Esophagus squamous epithelium (tissue), 4 donors: Measurements from ENCODE around the gene PTAFR.

Source experiments
- POLR2A ChIP-seq, 4 donors: fragments of 450-650 bp; IDR thresholded peaks; one replicate each; pipeline ENCODE4 v1.6.1; 2017; ENCODE audit warnings: antibody characterized with exemption in 4 of 4, mild to moderate bottlenecking in 4 of 4, moderate library complexity in 3 of 4
- TF ChIP-seq, protein P1 (sequence below), 6 experiments: fragments of 450-650 bp in 4 of 6; fragments of 200-600 bp in 2 of 6; sonication (generic) in 2 of 6; IDR thresholded peaks; one replicate each; pipeline ENCODE4 v1.5.1; 2016 to 2019; ENCODE audit warnings: antibody characterized with exemption in 6 of 6, mild to moderate bottlenecking in 4 of 6, moderate library complexity in 4 of 6

GRCh38 chr1:28136169-28136921 is 40.1 kb downstream of the PTAFR start:
- TF ChIP-seq, protein P1, sequence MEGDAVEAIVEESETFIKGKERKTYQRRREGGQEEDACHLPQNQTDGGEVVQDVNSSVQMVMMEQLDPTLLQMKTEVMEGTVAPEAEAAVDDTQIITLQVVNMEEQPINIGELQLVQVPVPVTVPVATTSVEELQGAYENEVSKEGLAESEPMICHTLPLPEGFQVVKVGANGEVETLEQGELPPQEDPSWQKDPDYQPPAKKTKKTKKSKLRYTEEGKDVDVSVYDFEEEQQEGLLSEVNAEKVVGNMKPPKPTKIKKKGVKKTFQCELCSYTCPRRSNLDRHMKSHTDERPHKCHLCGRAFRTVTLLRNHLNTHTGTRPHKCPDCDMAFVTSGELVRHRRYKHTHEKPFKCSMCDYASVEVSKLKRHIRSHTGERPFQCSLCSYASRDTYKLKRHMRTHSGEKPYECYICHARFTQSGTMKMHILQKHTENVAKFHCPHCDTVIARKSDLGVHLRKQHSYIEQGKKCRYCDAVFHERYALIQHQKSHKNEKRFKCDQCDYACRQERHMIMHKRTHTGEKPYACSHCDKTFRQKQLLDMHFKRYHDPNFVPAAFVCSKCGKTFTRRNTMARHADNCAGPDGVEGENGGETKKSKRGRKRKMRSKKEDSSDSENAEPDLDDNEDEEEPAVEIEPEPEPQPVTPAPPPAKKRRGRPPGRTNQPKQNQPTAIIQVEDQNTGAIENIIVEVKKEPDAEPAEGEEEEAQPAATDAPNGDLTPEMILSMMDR (IDR thresholded peaks at IDR 0.05): no peak
- TF ChIP-seq POLR2A (IDR thresholded peaks at IDR 0.05): no peak
